ENCODE measurements around the gene HHLA2. TPM values are rescaled to one million over a fixed set of nuclear protein-coding genes. Genes with fewer than 3 reads are reported as not detected.
"Not testable (repeated sequence)": the region's sequence is repeated elsewhere in the genome, so short reads cannot be mapped to it uniquely, and the experiment has no call there.

Gene HHLA2
- total and polyA plus RNA-seq, 8 donors, result 0.47 to 3.0 (median 2.4) TPM

GRCh38 chr3:108357042-108357441 is 60.7 kb downstream of the HHLA2 start:
- intact Hi-C loops (cut with DNase I), result no loop called here
- ATAC-seq (no peak), DNase-seq (no peak)
- no peak overlapping the region for H3K27ac ChIP-seq
- no peaks in the 10 kb centered on the region for H3K36me3 ChIP-seq
- H3K4me3 ChIP-seq, result no peak overlapping the region
- no peaks in the 10 kb centered on the region for H3K27me3 ChIP-seq
- no peaks in the 10 kb centered on the region for H3K9me3 ChIP-seq
- H3K4me1 ChIP-seq, result no peaks in the 10 kb centered on the region
- no peak for TF ChIP-seq CTCF (IDR thresholded peaks at IDR 0.05)

- TF ChIP-seq CTCF (IDR thresholded peaks at IDR 0.05), result no peak
- Histone ChIP-seq H3K9me3 (no peaks in the 10 kb centered on the region), H3K27ac (no peak overlapping the region), H3K4me1 (no peaks in the 10 kb centered on the region), H3K36me3 (no peaks in the 10 kb centered on the region), H3K27me3 (no peaks in the 10 kb centered on the region), H3K4me3 (no peak overlapping the region)
- ATAC-seq, result no peak
- DNase-seq, result no peak
- intact Hi-C loops (cut with DNase I), result no loop called here
Measured at GRCh38 chr3:108359011-108359410, 62.7 kb downstream of the HHLA2 start.

GRCh38 chr3:108376026-108376425 is 79.7 kb downstream of the HHLA2 start:
- H3K4me3 ChIP-seq, result no peak overlapping the region
- H3K27ac ChIP-seq, result no peak overlapping the region
- no peaks in the 10 kb centered on the region for H3K9me3 ChIP-seq
- no peaks in the 10 kb centered on the region for H3K27me3 ChIP-seq
- no peaks in the 10 kb centered on the region for H3K4me1 ChIP-seq
- DNase-seq (no peak), ATAC-seq (no peak)
- no peaks in the 10 kb centered on the region for H3K36me3 ChIP-seq
- TF ChIP-seq CTCF (IDR thresholded peaks at IDR 0.05), result no peak
- intact Hi-C loops (cut with DNase I), result no loop called here

- no peak for DNase-seq
- Histone ChIP-seq H3K4me1 (no peaks in the 10 kb centered on the region), H3K9me3 (no peaks in the 10 kb centered on the region), H3K27ac (no peak overlapping the region), H3K4me3 (no peak overlapping the region), H3K36me3 (no peaks in the 10 kb centered on the region), H3K27me3 (no peaks in the 10 kb centered on the region)
- ATAC-seq, result no peak
- intact Hi-C loops (cut with DNase I), result no loop called here
- TF ChIP-seq CTCF (IDR thresholded peaks at IDR 0.05), result no peak
Measured at GRCh38 chr3:108377384-108377783, 81.0 kb downstream of the HHLA2 start.

GRCh38 chr3:108378153-108378951 is 82.0 kb downstream of the HHLA2 start:
- Histone ChIP-seq H3K4me3 (no peak overlapping the region), H3K27me3 (no peaks in the 10 kb centered on the region), H3K4me1 (no peaks in the 10 kb centered on the region), H3K9me3 (no peaks in the 10 kb centered on the region), H3K27ac (no peak overlapping the region), H3K36me3 (no peaks in the 10 kb centered on the region)
- TF ChIP-seq CTCF (IDR thresholded peaks at IDR 0.05), result no peak
- ATAC-seq (no peak), DNase-seq (no peak)
- intact Hi-C loops (cut with DNase I), result no loop called here

GRCh38 chr3:108378952-108379342 is 82.6 kb downstream of the HHLA2 start:
- DNase-seq; H3K4me1 ChIP-seq; H3K4me3 ChIP-seq; H3K27ac ChIP-seq; intact Hi-C loops (cut with DNase I); ATAC-seq; H3K36me3 ChIP-seq; H3K27me3 ChIP-seq; H3K9me3 ChIP-seq: not testable (repeated sequence)
